CD4-positive, alpha-beta T cell treated with Interleukin-2 at 100 ng/mL for 4 hours (primary cell): ENCODE results near the gene ME3.

Experiments
- DNase-seq: peaks from one replicate; pipeline ENCODE4 v3.0.0-alpha.2; 2020; ENCODE audit warnings: low spot score

ME3 gene

DNA sequence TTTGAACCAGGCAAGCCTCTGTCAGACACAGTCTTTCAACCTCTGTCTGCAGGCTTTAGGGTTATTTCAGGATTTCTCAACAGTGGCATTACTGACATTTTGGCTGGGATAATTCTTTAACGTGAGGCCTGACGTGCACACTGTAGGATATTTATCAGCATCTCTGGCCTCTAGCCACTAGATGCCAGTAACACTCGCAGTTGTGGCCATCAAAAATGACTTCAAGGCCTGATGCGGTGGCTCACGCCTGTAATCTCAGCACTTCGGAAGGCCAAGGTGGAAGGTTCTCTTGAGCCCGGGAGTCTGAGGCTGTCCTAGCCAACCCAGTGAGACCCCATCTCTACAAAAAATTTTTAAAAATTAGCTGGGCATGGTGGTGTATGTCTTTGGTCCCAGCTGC lies 184.7 kb downstream of the ME3 start:
- DNase-seq, result no peak

DNA sequence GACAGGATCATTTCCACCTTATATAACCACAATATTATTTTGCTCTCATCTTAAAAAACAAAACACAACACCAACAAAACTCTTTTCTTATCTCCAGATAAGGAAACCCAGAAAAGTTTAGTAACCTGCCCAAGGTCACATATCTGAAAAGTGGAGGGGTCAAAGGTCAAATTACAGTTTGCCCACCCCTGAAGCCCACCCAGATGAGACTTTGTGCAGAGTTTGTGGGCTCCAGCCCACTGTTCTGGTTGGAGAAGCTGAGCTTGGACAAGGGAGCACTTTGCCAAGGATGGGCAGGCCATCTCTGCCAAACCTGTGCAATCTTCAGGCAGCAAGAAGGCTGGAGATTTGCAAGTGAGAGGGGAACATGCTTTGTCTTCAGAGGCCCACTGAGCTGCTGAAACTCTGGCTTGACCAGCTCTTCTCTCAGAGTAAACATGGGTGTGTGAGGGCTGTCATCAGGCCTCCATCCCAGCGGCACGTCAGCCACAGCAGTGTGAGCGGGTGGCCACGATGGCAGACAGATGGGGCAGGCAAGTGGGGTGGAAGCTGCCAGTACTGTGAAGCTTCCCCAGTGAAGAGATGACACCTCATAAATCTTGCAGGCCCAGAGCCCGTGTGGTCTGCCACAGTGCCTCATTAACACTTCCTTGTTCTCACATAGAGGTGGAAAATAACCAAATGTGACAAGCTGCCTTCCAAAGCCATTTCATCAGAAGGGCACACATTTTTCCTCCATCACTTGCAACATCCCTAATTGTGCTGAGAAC lies 186.0 kb downstream of the ME3 start:
- DNase-seq, result peak; percentile 36

DNA sequence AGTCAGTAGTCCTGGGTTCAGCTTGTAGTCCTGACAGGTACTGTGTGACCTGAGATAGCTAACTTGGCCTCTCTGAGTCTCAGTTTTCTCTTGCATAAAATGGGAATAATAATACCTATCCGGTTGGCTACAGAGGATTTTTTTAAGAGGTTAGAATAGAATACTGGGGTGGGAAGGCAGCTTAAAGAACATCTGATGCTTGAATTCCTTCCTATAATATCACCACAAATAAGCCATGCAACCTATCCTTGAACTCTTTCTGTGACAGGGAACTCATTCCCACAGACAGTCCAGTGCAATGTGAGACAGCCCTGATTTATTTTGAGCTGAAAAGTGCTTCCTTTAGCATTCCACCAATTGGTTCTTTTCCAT lies 187.6 kb downstream of the ME3 start:
- no peak for DNase-seq

DNA sequence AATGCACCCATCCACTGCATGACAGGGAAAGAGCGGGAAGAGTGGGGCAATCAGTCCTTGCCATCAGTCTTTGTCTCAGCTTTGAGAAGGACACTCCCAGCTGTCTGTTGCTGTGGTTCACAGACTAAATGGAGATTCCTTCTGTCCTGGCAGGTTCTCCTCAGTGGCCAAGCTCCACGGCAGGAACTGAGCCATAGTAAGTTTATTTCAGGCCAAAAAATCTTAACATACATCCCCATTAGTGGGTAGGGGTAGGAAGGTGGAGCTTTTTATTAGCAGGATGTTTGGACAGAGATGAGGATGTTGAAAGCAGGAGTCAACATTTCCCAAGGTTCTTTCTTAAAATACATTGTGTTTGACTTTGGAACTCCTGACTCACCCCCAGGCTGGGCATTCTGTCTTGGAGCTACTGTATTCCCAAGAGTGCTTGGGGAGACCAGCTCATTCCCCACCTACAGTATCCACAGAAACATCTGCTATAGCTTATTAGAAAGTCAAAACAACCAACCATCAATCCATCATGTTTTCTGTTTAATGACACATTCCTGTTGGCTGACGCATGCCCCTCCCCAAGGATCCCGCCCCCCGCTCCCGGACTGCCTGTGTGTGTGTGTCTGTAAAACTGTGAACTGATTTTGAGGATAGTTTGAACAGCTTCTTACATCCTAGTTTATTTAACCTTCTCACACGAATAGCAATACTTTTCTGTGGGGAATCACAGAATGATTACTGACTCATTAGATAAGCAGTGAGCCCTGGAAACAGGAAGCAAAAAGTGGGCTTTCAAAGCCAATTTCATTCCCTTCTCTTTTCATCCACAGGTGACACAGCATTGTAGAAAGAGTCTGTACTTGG lies 188.2 kb downstream of the ME3 start:
- no peak for DNase-seq

DNA sequence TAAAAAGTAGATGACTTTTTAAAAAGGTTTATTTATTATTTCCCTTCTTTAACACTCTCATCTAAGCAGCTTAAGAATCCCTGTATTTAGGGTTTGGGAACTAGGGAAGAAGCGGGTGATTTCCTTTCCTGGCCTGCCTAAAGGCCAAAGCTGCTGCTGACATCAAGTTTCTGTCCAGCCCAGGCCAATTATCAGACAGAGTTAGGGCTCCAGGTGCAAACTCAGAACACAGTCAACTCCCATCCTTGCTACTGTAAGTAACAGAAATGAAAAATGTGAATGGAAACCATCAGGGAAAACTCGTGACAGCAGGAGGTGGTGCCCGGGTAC lies 188.8 kb downstream of the ME3 start:
- DNase-seq, result no peak

DNA sequence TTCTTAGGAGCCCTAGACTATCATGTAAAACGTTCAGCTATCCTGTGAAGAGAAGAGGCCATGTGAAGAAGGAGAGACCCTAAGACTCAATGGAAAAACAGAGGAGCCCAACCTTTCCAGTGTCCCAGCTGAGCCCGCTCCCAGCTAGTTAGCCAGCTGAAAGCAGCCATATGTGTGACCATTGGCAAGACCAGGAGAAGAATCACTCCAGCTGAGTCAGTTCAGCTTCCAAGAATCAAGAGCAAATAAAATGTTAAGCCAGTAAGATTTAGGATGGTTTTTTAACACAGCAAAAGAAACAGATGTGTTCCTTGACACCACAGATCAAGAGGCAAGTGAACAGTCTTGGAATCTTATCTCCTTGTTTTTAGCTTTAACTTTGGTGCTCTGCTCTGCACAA lies 189.7 kb downstream of the ME3 start:
- DNase-seq, result no peak

DNA sequence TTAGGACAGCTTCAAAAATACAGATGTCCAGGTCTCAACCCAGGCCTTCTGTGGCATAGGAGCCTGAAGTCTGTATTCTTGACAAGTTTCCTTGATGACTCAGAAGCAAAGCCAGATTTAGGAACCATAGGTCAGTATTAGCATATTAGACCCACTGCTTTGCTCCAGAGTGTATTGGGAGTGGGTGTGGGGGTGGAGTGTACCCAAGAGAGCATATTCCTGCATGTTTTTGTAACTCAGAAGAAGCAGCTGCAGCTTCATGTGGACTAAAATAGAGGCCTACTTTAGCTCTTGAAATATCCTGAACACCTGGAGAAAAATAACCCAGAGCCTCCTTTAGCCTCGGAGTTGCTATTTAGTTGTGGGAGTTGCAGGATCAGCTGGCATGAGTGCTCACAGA lies 191.0 kb downstream of the ME3 start:
- DNase-seq, result no peak

DNA sequence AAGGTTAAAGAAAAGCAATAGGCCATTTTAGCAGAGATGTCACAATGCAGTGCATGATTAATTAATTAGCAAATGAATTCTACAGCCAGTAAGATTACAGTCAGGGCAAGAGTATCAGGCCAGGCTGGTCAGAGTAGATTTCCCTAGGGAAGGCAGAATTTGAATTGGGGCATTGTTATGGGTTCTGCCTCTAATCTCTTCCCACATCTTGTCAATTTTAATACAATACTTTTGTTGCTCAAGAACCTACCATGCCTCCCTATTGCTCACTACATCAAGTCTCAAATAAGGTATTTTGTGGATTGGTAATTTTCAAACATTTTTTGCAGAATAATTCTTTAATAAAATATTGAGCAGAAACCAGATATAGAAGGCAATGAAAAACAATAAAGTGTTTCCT lies 194.1 kb downstream of the ME3 start:
- no peak for DNase-seq

DNA sequence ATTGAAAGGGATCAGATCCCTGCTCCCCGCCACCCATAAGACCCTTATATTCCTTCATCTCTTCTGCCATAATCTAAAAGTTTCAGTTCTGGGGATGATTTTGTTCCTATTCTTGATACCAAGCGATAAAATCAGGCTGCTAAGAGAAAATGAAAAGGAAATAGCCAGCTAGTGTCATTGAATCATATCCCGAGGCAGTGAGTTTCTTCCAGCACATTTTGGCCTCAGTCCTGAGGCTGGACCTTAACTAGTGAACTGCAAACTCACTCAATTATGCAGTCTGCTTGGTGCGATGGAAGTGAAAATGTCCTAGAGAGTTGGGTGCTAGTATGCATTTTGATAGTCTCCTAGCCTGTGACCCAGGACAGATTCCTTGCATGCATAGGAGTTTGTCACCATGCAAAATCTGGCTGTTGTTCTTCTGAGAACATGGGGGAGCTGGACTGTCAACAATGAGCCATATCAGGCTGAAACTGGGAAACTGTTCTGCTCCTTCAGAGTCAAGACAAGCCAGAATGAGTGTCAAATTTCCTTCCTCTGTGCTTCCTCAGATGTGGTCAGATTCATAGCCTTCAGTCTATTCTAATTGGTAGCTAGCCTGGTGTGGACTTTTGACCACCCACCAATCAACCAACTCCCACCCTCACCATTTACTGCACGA lies 194.8 kb downstream of the ME3 start:
- DNase-seq, result no peak

DNA sequence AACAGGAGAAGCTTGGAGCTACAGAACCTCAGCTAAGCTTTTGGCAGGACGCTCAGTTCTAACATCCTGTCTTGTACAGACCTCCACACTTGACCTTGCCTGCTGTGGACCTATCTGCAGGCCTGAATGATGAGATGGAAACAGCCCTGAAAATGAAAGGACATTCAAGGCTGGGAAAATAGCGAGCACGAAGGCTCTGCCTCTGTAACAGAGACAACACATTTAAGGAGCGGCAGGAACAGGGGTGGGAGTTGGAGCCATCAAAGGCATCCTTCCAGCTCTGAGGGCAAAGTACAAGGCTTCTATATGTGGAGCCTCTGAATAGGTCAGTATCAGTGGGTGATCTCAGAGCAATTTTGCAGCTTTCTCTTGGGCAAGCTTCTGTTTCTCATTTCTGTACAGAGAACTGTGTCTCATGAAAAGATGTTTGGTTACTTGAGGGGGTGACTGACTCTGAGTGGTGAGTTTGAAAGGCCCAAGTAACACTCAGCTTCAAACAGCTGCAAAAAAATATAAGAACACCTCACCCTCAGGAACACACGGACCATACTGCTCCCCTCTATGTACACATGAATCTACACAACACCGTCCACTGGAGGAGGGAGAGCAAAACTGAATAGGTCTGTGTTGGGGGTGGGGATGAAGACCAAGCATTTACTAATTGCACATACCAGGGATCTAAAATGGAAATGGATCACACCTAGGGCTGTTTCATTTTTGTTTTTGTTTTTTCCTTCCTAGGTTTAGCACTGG lies 196.1 kb downstream of the ME3 start:
- DNase-seq, result no peak

DNA sequence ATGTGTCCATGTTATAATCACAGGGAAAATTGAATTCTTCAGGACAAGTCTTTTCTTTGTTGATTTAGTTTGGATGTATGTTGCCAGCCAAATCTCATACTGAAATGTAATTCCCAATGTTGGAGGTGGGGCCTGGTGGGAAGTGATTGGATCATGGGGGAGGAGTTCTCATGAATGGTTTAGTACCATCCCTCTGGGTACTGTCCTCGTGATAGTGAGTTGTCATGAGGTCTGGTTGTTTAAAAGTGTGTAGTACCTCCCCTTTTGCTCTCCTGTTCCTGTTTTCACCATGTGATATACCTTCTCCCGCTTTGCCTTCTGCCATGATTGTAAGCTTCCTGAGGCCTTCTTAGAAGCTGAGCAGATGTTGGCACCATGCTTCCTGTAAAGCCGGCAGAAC lies 197.4 kb downstream of the ME3 start:
- no peak for DNase-seq

DNA sequence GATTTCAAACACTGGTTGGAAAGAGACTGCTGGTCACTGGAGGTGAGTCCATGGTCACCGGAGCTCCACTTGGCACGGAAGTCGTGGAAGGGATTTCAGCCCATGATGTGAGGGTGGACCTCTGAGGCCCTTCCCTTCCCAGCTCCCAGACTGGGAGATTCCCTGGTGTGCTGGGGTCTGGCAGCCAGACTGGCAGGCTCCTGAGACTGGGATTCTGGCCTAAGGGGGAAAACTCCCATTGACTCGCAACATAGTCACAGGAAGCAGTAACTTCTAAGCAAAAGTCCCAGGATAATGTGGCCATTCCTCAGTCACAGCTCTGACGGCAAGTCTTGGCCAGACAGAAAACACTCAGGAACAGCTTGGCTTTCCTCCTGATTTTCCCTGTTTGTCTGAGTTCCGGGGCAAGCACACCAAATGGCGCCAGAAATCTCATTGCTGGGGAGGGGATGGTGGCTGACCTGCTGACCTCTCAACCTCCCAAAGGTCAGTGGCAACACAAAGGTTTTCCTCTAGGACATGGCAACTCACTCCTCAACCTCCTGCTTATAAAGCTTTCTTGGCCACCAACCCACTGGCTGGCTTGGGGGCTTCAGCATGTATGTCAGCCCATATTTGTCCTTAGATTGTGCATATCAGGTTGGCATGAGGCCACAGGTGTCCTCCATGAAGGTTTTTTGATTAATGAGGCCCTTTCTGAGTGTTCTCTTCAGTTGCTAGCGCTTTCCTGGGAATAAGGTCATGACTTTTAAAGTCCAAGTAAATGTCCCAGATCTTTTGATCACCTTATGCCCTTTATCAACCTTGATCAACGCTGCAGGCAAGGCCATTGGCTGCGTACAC lies 198.2 kb downstream of the ME3 start:
- no peak for DNase-seq

DNA sequence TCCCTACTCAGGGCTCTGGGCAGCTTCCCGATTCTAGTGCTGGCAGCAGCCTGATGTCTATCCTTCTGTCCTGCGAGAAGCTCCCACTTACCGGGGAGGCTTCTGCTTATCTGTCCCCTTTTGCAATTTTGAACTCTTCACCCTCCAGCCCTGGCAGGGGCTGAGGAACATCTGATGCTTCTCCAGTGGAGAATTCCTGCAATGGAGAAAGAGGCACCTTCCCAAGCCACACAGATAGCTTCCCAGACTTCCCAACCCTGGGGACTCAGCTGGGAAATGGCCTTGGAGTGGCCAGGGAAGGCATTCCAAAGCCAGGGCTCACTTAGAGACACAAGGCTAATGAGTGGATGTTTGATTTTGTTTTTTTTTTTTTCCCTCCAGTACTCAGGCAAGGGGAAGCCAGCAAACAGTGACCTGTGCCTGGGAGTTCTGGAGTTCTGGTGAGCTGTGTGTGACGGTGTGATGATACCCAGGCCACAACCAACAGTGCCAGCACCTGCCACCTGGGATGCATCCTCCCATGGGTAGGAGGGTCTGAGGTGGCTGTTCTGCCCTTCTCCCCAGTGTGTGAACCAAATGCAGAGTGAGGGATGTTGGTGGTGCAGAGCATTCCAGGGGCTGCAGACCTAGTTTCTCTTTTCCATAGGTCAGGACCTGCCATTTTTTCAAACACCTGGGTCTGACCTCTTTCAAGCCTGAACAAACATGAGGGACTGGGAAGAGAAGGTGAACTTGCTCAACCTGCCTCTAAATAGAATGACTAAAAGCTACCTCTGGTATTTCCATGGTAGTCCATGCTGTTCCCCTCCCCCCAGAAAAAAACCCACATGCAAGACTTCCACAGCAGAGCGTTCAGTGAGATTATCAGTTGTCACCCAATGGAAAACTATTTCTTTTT lies 202.7 kb downstream of the ME3 start:
- no peak for DNase-seq

DNA sequence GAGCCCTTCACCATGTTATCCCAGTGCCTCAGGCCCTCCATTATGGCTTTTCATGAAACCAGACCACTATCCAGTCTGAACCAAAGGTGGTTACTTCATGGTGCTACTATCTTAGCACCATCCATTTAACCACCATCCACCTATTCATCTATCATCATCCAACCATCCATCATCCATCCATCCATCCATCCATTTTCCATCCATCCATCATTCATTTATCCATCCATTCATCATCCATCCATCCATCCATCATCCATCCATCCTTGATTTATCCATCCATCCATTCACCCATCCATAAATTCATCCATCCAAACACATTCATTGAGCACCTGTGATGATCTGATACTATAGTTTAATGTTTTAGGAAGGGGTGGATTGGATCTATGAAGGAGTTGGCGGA lies 204.2 kb downstream of the ME3 start:
- DNase-seq, result no peak

DNA sequence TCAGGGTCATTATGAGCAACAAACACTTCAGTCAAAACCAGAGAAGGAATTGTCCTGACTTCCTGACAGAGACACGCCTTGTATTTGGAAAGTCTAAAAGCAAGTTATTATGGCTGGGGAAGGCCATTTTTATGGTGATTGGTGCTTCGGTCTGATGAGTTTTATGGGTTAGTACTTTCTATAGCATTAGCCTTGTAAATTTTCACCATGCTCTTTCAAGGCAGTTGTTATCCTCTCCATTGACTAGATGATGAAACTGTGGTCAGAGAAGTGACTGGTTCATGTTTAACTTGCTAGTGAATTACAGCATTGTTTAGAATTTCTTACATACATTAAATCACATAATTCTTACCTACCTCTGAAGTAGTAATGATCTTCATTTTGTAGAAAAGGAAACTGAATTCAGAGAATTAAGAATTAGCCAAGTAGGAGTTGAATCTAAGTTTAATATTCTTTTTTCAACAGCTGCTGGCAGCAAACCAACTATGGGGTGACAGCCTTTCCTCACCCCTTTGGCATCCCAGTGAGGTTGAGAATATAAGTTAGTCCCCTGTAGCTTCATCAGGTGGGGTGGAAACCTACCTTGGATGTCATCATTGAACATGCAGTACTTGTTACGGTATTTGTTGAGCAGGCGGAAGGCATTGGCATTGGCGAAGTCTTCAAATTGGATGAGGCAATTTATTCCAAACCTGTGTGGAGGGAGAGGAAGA lies 207.8 kb downstream of the ME3 start:
- DNase-seq, result no peak

DNA sequence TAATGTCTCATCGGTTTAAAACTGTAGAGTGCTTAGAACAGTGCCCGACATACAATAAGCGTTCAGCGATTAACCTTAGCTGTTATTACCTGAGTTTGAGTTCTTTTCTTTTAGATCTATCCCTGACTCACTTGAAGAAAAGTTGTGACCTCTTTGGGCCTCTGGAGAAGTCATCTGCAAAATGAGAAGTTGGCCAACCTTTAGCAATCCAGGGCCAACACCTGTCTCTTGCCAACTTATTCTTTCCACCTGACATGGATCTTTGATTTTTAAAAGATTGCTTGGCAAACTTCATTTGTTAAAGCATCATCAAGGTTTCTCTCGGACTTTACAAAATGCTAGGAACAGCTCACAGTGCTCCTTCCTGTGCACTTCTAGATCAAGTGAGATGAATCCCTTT lies 208.5 kb downstream of the ME3 start:
- no peak for DNase-seq

DNA sequence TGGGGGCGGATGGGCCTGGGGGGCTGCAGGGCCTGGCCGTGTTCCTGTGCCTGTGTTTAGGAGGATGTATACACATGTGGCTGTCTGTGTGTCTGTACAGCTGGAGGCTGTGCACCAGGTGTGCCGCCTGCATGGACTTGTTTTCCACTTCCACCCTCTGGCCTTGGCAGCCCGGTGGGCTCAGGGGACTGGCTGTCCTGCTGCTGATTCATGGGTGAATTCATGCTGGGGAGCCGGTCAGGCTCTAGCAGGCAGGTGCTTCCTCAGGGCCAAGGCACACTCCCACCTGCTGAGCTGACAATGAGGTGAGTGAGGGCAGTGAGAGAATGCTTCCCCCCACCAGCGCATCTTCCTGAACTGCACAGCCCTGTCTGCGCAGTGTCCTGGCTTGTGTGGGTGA lies 209.3 kb downstream of the ME3 start:
- DNase-seq, result no peak

DNA sequence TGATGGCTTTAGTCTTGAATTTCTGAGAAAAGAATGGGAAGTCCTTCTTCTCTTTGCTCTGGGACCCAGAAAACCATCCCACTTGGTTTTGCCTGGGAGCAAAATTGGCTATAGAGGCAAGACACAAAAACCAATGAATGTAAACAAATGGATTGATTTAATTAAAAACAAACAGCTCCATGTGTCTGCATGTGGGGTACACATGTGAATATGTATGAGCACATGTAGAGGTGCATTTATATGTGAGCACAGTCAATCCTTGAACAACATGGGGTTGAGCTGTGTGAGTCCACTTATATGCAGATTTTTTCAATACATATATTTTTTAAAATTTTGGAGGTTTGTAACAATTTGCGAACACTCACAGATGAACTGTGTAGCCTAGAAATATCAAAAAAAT lies 210.5 kb downstream of the ME3 start:
- no peak for DNase-seq

DNA sequence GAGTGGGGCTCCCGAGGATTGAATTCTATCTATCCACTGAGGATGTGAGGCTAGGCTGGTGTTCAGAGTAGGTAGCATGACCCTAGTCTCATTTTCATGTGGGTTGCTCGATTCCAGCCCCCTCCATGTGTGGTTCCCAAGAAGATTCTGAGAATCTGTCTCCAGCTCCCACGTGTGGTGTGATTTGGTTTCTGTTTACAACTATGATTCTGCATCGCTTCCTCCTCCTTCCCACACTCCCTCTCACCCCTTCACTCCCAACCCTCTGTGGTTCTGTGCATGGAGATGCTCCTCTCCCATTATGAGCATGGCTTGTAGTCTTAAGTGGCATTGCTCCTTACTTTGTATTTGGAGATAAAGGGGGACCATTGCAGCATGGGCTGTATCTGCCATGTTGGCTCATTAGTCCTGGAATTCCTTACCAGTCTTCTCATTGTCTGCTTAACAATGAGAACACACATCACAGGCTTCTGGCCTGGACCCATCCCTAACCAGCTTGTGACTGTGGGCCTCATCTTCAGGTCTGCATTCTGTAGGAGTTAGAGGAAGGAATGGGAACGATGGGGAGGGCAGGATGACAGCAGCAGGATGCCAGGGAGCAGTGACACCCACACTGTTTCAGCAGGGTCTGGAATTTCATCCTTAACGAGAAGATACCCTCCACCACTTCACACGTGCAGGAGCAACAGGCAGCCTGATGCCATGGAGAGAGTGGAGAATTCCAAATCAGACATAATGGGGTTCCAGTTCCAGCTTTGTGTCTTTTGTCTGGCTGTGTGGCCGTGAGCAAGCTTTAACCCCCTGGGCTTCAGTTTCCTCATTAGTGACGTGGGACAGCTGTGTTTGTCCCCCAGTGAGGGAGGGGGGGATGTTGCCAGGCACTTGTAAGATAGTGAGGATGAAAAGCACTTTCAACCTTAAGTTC lies 211.7 kb downstream of the ME3 start:
- no peak for DNase-seq
